Activated T-helper 1 cell treated with anti-CD3 and anti-CD28 coated beads, Interleukin-2, amount 50 U/mL, for 16 hours (primary cell): ENCODE data around the gene HMGXB3.
"Not testable (repeated sequence)": the region's sequence is repeated elsewhere in the genome, so short reads cannot be mapped to it uniquely, and the experiment has no call there.

Source experiments
- DNase-seq, 2 donors: peaks; one replicate each; pipeline ENCODE4 v3.0.0-alpha.2; 2020; ENCODE audit warnings: low read depth in 1 of 2, low spot score in 1 of 2

The HMGXB3 gene

DNA sequence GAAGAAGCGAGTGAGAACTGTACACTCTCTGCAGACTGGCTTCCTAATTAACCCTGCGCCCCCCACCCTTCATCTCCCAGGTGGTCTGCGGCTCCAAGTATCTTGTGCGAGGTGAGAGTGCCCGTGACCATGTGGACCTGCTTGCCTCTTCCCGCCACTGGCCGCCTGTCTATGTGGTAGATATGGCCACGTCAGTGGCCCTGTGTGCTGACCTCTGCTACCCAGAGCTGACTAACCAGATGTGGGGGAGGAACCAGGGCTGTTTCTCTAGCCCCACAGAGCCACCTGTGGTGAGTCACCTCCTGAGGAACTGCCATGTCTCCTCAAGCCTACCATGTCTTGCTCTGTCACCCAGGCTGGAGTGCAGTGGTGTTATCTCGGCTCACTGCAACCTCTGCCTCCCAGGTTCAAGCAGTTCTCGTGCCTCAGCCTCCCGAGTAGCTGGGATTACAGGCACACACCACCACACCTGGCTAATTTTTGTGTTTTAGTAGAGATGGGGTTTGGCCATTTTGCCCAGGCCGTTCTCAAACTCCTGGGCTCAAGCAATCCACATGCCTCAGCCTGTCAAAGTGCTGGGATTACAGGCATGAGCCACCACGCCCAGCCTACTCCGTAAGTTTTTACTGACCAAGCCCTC is 49.8 kb downstream of the HMGXB3 start:
- DNase-seq = not testable (repeated sequence)

DNA sequence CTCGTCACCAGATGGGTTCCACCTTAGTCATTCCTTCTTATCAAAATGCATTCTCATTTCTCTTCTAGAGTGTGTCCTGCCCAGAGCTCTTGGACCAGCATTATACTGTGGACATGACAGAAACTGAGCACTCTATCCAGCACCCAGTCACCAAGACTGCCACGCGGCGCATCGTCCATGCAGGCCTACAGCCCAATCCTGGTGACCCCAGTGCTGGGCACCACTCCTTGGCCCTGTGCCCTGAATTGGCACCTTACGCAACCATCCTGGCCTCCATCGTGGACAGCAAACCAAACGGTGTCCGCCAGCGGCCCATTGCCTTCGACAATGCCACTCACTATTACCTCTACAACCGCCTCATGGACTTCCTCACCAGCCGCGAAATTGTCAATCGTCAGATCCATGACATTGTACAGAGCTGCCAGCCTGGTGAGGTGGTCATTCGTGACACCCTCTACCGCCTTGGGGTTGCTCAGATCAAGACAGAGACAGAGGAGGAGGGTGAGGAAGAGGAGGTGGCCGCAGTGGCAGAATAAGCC is 51.2 kb downstream of the HMGXB3 start:
- DNase-seq = no peak

DNA sequence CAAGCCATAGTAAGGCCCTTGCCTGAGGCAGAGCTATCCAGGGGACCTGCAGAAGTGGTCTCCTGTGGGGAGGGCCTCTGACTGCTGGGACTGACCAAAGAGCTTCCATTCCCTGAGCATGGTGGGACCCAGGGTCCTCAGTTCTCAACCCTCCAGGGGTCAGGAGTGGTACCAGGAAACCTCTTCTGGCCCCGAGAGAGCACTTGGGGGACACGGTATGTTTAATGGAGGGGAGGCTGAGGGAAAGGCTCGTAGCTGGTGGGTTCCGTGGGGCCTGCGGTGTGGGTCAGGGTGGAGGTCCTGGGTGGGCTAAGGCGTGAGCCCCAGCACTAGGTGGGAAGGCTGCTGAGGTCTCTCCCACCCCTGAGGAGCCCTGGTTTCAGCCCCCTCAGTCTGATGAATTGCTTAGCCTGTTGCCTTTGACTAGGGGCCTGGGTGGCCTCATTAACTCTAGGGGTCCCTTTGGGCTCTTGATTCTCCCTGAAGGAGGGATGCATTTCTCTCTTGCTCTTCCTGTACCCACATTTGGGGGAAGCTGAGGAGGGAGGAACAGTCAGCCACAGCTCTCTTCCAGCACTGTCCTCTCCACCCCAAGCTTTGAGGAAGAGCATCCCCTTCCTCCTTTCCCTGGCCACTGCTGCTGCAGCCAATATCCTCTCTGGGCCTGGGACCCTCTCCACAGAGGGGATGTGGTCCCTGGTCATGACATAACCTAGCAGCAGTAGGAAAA is 51.9 kb downstream of the HMGXB3 start:
- DNase-seq = no peak

DNA sequence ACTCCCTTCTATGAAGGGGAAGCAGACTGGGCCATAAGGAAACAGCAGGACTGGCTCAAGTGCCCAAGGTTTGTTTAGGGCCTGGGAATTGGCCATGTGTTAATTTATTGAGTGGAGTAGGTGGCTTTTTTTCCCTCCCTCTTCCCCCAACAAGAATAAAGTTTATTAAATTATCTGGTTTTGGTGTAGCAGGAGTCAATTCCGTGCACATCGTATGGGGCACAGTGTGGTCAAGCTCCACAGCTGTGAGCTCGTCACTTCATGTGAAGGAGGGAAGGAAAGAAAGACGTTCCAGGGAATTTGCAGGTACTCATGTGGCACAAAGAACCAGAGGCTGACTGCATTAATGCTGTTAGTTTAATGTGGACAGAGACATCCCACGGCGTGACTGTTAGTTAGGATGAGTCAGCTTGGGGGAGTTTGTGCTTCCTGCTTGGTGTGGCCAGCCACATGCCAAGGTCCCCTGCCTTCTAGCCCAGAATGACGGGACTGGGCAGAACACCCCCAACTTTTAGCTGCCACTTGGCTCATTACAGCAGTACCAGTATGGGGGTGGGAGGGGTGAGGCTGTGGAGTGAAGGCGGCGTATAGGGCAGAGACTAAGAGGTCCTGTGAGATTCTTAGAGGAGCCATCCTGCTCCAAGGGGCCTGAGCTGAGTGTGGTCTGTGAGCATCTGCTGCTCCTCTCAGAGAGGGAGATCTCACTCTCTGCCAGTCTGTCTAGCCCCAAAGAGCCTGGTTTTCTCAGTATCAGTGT is 52.6 kb downstream of the HMGXB3 start:
- DNase-seq = no peak

DNA sequence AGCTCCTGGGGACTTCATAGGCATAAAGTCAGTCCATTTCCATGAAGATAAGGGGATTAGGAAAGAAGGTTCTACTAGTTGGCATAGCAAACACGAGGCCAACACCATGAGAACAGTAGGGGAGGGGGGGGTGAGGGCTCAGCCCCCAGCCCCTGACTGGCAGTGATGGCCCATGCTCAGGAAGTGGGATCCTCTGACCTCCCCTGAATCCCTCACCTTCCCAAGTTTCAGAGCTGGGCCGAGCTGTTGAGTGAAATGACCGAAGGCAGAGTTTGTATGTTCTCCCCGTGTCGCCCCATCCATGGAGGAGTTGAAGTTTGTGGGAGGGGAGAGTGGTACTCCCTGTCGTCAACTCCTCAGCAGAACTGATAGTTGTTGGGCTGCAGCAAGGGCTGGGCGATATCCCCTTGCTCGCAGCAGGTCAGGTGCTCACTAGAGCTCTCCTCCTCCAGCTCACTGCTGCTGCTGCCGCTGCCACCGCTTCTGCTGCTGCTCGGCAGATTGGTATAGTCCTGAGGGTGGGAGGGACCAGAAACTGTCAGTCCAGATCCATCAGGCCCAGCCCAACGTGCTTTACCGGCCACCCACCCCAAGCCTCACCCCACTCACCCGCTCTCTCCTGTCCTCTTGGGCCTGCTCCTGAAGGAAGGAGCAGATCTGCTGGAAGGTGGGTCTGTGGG is 53.3 kb downstream of the HMGXB3 start:
- DNase-seq = no peak

DNA sequence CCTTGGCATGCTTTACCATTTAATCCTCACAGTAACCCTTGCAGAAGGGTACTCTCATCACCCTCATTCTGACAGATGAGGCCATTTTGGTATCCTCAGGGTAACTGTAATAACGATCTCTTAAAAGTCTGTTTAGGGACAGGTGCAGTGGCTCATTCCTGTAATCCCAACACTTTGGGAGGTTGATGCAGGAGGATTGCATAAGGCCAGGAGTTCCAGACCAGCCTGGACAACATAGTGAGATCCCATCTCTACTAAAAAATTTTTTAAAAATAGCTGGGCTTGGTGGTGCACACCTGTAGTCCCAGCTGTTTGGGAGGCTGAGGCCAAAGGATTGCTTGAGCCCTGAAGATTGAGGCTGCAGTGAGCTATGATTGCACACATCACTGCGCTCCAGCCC is 54.0 kb downstream of the HMGXB3 start:
- DNase-seq = no peak

DNA sequence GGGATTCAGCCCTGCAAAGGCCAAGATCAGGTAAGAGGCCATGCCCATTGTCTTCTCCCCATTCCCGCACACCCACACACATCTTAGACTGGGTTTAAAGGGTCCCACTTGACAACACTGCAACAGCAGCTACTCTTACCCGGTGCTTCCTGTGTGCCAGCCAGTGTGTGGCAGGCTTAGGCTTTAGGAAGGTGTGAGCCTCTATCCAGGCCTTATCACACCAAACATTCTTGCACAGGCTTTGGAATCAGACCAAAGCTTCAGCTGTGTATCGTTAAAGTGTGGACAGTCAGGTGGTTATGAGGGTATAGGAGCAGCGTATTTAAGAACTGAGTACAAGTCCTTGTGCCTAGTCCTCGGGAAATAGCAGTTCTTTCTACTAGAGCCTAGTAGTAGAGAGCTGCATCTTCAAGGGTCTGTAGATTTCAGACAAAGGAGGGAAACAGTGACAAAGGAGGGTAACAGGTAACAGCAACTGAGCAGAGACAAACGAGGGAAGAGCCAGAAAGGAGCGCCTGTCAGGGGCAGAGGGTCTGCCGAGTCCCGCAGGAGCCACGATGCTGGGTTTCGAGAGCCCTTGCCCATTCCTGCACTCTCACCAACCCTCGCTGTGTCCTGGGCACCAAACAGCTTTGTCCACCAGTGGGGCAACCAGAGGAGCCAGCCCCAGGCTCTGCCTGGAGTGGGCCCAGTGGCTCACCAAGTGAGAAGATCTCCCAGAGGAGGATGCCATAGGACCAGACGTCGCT is 55.0 kb downstream of the HMGXB3 start:
- DNase-seq = no peak

DNA sequence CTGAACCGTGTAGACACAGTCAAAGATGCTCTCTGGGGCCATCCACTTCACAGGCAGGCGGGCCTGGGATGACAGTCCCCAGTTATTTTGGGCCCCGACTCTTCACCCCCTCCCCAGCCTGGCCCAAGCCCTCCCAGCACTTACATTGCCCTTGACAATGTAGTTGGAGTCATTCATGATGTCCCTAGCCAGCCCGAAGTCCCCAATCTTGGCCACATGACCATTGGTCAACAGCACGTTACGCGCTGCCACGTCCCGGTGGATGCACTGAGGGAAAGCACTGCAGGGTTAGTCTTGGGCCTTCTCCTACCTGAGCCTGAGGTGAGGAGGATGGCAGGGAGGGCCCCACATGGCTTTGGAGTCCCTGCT is 55.5 kb downstream of the HMGXB3 start:
- DNase-seq = no peak

DNA sequence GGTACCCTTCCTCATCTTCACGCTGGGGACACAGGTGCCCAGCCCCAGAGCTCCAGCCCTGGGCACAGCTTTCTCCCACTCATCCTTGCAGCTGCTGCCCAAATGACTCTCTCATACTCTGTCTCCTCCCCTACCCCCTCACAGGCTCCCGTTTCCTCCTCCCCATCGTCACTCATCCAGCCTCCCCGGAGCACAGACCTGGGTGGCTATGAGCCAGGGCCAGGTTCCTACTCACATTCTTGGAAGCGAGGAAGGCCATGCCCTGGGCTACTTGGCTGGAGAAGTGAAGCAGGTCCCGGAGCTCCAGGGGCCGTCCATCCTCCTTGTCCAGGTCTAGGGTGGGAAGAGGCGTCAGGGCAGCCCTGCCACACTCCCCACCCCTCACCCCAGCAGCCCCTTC is 56.5 kb downstream of the HMGXB3 start:
- DNase-seq = no peak

DNA sequence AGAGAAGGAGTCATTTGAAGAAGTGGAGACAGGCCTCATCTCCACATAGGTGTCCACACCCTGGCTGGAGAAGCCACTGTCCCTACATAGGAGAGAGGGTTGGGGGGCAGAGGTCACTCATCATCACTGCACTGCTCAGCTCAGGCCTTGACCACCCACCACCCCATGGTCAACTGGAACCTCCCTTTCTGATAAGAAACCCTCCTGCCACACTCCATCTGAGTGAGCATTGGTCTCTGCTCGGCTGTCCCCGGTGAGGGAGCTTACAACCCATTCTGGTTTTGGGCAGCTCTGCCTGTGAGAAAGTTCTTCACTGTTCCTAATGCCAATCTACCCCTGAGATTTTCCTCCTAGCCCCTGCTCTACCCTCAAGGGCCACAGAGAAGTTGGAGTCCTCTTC is 57.0 kb downstream of the HMGXB3 start:
- DNase-seq = no peak

DNA sequence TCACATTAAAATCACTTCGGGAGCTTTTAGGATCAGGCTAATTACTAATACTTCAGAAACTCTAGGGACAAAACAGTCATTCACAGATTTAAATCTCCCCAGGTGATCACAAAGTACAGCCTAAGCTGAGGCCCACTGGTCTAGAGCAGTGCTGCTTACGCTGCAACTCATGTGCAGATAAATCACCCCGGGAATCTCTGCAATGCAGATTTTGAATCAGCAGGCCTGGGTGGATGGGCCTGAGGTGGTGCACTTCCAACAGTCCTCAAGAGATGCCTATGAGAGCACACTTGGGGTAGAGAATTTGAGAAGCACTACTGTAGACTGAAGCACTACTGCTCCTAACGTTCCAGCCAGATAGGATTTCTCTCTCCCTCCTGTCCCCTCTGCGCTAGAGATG is 57.5 kb downstream of the HMGXB3 start:
- no peak for DNase-seq

DNA sequence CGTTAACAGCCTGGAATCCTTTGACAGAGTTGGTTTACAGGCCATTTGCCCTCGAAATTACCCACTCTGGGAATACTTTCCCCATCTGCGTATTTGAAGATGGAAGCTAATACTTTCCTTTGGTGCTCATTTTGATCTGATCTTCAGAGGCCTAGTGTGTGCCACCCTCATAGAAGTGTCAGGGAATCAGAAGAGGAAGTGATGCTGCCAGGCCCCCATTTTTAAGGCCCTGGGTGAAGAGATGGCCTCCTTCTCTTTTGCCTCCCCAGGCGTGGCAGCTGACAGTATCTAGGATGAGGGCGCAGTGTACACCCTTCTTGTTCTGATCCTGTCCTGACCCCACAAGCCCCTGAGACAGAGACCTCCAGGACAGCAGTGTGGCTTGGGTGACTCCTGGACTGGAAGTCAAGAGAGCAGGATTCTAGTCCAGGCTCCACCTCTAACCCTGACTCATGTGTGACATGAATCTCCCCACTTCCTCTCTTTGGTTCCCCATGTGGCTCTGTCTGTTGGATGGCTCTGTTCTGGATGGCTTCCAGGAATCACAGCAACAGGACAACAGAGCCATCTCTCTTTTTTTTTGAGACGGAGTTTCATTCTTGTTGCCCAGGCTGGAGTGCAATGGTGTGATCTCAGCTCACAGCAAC is 58.1 kb downstream of the HMGXB3 start:
- DNase-seq = no peak

DNA sequence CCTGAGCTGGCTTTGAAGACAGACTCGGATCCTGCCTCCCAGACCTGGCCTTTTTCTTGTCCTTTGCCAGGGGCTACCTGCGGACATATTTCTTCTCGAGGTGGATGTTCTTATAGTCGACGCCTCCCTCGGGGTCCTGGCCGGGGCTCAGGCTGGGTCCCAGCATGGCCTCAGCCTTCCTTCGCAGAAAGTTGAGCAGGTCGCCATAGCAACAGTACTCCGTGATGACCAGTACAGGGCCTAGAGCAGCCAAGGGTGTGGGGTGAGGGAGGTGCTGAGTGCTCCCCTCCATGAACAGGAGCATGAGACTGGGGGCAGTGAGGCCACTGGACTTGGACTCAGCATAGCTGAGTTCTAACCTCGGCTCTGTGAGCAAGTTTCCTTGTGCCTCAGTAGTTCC is 59.1 kb downstream of the HMGXB3 start:
- no peak for DNase-seq

DNA sequence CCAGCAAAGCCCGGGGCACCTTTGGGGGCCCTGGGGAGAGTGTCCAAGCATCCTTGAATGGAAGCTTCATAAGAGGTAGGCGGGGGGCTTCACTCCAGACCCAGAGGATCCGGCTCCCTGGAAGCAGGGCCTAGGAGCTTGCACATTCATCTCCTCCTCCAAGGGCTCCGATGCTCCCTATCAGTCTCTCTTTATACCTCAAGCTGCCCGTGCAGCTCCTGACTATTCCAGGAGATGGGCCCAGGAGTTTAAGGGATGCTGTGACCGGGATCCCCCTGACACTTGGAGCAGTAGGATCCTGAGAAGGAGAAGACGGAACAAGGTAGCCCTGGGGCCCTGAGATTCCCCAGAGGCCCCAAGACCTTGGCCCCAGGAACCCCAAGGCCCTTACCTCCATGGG is 59.9 kb downstream of the HMGXB3 start:
- no peak for DNase-seq

DNA sequence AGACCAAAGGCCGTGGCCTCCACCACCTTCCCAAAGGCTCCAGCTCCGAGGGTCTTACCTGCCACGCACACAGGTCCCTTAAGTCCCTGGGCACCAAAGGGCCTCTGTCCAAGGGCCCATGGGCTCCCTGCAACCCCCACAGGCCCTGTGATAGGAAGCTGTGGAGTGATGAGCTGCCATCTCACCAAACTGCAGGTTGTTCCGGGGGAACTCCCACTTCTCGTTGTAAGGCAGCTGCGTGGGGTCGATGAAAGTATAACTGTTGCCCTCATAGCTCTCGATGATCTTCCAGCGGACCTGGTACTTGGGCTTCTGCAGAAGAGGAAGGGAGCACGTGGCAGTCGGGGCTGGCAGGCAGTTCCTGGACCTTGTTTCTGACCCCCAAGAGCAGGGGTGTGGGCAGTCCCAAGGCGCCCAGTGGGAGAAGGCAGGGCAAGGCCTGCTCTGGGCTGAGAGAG is 61.0 kb downstream of the HMGXB3 start:
- DNase-seq = no peak

DNA sequence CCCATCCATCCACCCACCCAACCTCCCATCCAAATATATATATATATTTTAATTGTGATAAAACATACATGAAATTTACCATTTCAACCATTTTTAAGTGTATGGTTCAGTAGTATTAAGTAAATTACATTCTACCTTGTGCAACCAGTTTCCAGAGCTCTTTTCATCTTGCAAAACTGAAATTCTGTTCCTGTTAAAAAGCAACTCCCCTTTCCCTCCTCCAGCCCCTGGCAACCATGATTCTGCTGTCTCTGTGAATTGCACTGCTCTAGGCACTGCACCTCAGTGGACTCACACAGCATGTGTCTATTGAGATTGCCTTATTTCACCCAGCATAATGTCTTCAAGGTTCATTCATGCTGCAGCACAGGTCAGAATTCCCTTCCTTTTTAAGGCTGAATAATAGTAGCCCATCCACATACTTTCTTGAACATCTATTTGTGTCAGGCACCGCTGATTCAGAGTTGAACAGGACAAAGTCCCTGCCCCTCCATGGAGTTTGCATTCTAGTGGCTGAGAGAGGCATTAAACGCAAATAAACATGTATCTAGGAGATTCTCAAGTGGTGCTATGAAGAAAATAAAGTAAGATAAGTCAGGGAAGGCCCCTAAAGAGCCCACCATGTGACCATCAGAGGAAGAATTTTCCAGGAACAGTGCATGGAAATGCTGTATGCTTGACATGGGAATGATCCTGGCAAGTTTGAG is 61.8 kb downstream of the HMGXB3 start:
- DNase-seq = no peak

DNA sequence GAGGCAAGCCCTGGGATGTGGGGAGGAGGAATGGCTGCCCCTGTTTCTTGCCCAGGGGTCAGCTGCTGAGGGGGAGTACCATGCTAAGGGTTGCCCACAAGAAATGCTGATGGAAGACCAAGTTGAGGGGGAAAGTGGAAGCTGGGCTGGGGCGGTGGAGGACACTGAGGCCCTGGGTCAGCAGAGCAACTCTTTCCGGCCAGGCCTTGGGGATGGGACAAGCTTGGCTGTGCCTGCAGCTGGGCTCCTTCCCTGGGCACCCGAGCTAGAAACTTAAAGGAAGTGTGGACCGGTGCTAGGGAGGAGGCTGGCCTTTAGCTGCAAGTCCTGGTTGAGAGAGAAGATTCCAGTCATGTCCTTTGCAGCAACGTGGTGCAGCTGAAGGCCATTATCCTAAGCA is 63.1 kb downstream of the HMGXB3 start:
- DNase-seq = no peak

DNA sequence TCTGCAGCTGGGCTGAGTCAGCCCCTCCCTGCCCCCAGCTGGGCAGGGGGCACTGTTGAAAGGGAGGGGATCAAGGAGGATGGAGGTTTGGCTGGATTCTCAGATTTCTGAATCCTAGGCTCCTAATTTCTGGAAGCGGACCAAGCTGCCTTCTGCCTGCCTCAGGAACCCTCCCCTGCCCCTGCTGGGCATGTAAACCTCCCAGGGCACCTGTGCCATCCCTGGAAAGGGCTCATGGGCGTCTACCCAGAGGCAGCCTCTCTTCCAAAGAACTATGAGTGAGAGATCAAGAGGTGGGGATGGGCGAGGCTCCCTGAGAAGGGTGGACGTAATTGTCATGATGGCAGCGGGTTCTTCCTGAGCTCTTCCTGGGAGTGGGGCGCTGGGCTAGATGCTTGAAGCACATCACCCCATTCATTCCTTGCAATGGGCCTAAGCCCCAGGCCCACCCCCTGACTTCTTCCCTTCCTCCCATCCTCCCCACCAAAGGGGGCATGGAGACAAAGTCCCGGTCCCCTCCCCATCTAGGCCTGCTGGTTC is 64.2 kb downstream of the HMGXB3 start:
- DNase-seq = no peak

DNA sequence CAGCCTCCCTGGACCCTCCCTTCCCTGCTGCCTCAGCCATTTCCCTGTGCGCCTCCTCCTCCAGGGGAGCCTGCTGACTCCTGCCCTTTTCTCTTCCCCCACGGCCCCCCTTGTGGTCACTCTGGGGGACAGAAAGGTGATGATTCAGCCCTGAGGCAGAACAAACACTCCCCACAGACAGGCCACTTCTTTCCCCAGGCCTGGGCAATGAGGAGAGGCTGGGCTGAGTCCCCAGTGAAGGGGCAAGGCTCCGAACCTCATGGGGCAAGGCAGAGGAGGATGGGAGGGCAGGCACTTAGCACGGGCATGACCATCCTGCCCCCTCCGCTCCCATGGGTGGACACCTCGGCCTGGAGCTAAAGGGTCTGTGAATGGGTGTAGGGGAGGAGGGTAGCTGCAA is 64.8 kb downstream of the HMGXB3 start:
- DNase-seq = no peak
